H9 (cell line): Measurements from ENCODE around the gene PAEP. TPM values are rescaled to one million over a fixed set of nuclear protein-coding genes. Genes with fewer than 3 reads are reported as not detected.

Source experiments
- DNase-seq: peaks from one replicate; pipeline ENCODE4 v3.0.0-alpha.2; 2017
- H2AFZ ChIP-seq: one replicate; pipeline ENCODE4 v1.6.1; 2013; ENCODE audit warnings: mild to moderate bottlenecking, low read length, control low read depth, moderate library complexity
- H2AK5ac ChIP-seq: 2 replicates; pipeline ENCODE4 v1.6.1; 2013; ENCODE audit warnings: low read length, control low read depth, mixed read lengths; ENCODE audit not compliant: insufficient read length
- H2BK120ac ChIP-seq: one replicate; pipeline ENCODE4 v1.6.1; 2013; ENCODE audit warnings: low read depth, mild to moderate bottlenecking, low read length, control low read depth, inconsistent platforms; ENCODE audit not compliant: poor library complexity, severe bottlenecking
- H2BK12ac ChIP-seq: 2 replicates; pipeline ENCODE4 v1.6.1; 2013; ENCODE audit warnings: low read length, control low read depth, mixed read lengths, low read depth; ENCODE audit not compliant: insufficient read length
- H2BK15ac ChIP-seq: 2 replicates; pipeline ENCODE4 v1.6.1; 2013; ENCODE audit warnings: low read depth, low read length, control low read depth
- H2BK20ac ChIP-seq: one replicate; pipeline ENCODE4 v1.6.1; 2013; ENCODE audit warnings: low read depth, mild to moderate bottlenecking, low read length, control low read depth, inconsistent platforms; ENCODE audit not compliant: poor library complexity, severe bottlenecking
- H2BK5ac ChIP-seq: 2 replicates; pipeline ENCODE4 v1.6.1; 2013; ENCODE audit warnings: low read length, control low read depth, mixed read lengths; ENCODE audit not compliant: insufficient read length
- H3K14ac ChIP-seq: 2 replicates; pipeline ENCODE4 v1.6.1; 2013; ENCODE audit warnings: low read length, control low read depth; ENCODE audit not compliant: insufficient read depth
- H3K18ac ChIP-seq: 2 replicates; pipeline ENCODE4 v1.6.1; 2013; ENCODE audit warnings: low read depth, mild to moderate bottlenecking, mixed read lengths, low read length, control low read depth; ENCODE audit not compliant: insufficient read length
- H3K23ac ChIP-seq: 2 replicates; pipeline ENCODE4 v1.6.1; 2013; ENCODE audit warnings: low read length, control low read depth, mixed read lengths, low read depth; ENCODE audit not compliant: insufficient read length
- H3K23me2 ChIP-seq: 2 replicates; pipeline ENCODE4 v1.6.1; 2013; ENCODE audit warnings: low read depth, mild to moderate bottlenecking, mixed read lengths, low read length, control low read depth; ENCODE audit not compliant: insufficient read length, poor library complexity, severe bottlenecking
- H3K27ac ChIP-seq: 2 replicates; pipeline ENCODE4 v1.5.1; 2013; ENCODE audit warnings: low read length, control low read depth, mixed read lengths, low read depth; ENCODE audit not compliant: insufficient read length
- H3K27me3 ChIP-seq: 2 replicates; pipeline ENCODE4 v1.6.1; 2013; ENCODE audit warnings: low read length, control low read depth, inconsistent platforms; ENCODE audit not compliant: insufficient read depth
- H3K4ac ChIP-seq: 2 replicates; pipeline ENCODE4 v1.6.1; 2013; ENCODE audit warnings: low read depth, mild to moderate bottlenecking, control low read depth, inconsistent platforms, low read length, moderate library complexity
- H3K4me1 ChIP-seq: 2 replicates; pipeline ENCODE4 v1.6.1; 2013; ENCODE audit warnings: low read length, control low read depth, inconsistent platforms; ENCODE audit not compliant: insufficient read depth
- H3K4me2 ChIP-seq: 2 replicates; pipeline ENCODE4 v1.6.1; 2013; ENCODE audit warnings: low read length, control low read depth, mixed read lengths; ENCODE audit not compliant: insufficient read length, insufficient read depth
- H3K56ac ChIP-seq: 2 replicates; pipeline ENCODE4 v1.6.1; 2013; ENCODE audit warnings: low read depth, mild to moderate bottlenecking, mixed read lengths, low read length, control low read depth; ENCODE audit not compliant: insufficient read length
- H3K79me1 ChIP-seq: 2 replicates; pipeline ENCODE4 v1.6.1; 2013; ENCODE audit warnings: low read depth, mild to moderate bottlenecking, moderate library complexity, low read length, control low read depth, inconsistent platforms; ENCODE audit not compliant: insufficient read depth, poor library complexity, severe bottlenecking
- H3K79me2 ChIP-seq: 2 replicates; pipeline ENCODE4 v1.6.1; 2013; ENCODE audit warnings: low read length, control low read depth, inconsistent platforms; ENCODE audit not compliant: insufficient read depth
- H3K9ac ChIP-seq: 2 replicates; pipeline ENCODE4 v1.6.1; 2013; ENCODE audit warnings: low read length, control low read depth, mixed read lengths; ENCODE audit not compliant: insufficient read length; ENCODE audit errors: extremely low read depth
- H3K9me3 ChIP-seq: one replicate; pipeline ENCODE4 v1.6.1; 2013; ENCODE audit warnings: low read depth, low read length, inconsistent platforms; ENCODE audit not compliant: control insufficient read depth
- H3T11ph ChIP-seq: one replicate; pipeline ENCODE4 v1.6.1; 2013; ENCODE audit warnings: mild to moderate bottlenecking, low read length, control low read depth, inconsistent platforms
- H4K20me1 ChIP-seq: one replicate; pipeline ENCODE4 v1.6.1; 2013; ENCODE audit not compliant: control insufficient read depth, insufficient read length, insufficient read depth
- H4K5ac ChIP-seq: 2 replicates; pipeline ENCODE4 v1.6.1; 2013; ENCODE audit warnings: low read depth, mild to moderate bottlenecking, mixed read lengths, low read length, control low read depth; ENCODE audit not compliant: insufficient read length
- H4K8ac ChIP-seq: replicated peaks from 2 replicates; pipeline ENCODE4 v1.6.1; 2013; ENCODE audit warnings: low read length, control low read depth, mixed read lengths, low read depth; ENCODE audit not compliant: insufficient read length
- H4K91ac ChIP-seq: 2 replicates; pipeline ENCODE4 v1.6.1; 2013; ENCODE audit warnings: low read depth, mild to moderate bottlenecking, moderate library complexity, mixed read lengths, low read length, control low read depth; ENCODE audit not compliant: insufficient read length
- H3K27ac Mint-ChIP-seq, 3 experiments: 2 replicates in 2 of 3; 3 replicates in 1 of 3; pipeline ENCODE4 v1.8.0; 2020 to 2021; ENCODE audit warnings: mixed read lengths in 3 of 3, mild to moderate bottlenecking in 1 of 3, moderate library complexity in 1 of 3
- H3K27me3 Mint-ChIP-seq: 2 replicates; pipeline ENCODE4 v1.8.0; 2021; ENCODE audit warnings: low read depth, mild to moderate bottlenecking, moderate library complexity, mixed read lengths
- H3K36me3 Mint-ChIP-seq, 3 experiments: 2 replicates in 2 of 3; 3 replicates in 1 of 3; pipeline ENCODE4 v1.8.0; 2020 to 2021; ENCODE audit warnings: low read depth in 3 of 3, mixed read lengths in 3 of 3; ENCODE audit not compliant: insufficient read depth in 1 of 3
- H3K4me1 Mint-ChIP-seq, 2 experiments: 2 replicates each; pipeline ENCODE4 v1.8.0; 2020; ENCODE audit warnings: mixed read lengths in 2 of 2
- H3K4me3 Mint-ChIP-seq, 2 experiments: 2 replicates in 1 of 2; 3 replicates in 1 of 2; pipeline ENCODE4 v1.8.0; 2020 to 2021; ENCODE audit warnings: mild to moderate bottlenecking in 2 of 2, mixed read lengths in 2 of 2, moderate library complexity in 1 of 2
- H3K9me3 Mint-ChIP-seq, 2 experiments: 2 replicates in 1 of 2; 3 replicates in 1 of 2; pipeline ENCODE4 v1.8.0; 2020; ENCODE audit warnings: mild to moderate bottlenecking in 2 of 2, mixed read lengths in 2 of 2, moderate library complexity in 1 of 2
- WGBS: extraction: QIAGEN DNeasy Blood & Tissue Kit; methylation state at CpG from one replicate; pipeline ENCODE4 v1.1.7; 2013; ENCODE audit warnings: missing lambda C conversion rate, low lambda C conversion rate, mixed read lengths; ENCODE audit not compliant: insufficient read length; ENCODE audit errors: extremely low coverage; 5-methylcytosine and 5-hydroxymethylcytosine counted together
- total RNA-seq: library from RNA; stranded (reverse); gene quantifications from 2 replicates; pipeline ENCODE4 v1.2.1, GENCODE V29; 2021
- TF ChIP-seq, protein P1 (sequence below): fragments of 200-600 bp; sonication (generic); conservative IDR thresholded peaks from 3 replicates; pipeline ENCODE4 v1.8.0; 2021; ENCODE audit warnings: antibody characterized with exemption, mild to moderate bottlenecking

Gene PAEP
- total RNA-seq, 1 experiment from 2014 or later, result not detected

- H3K27ac ChIP-seq, result no peak overlapping the region
- H2BK120ac ChIP-seq, result no peak overlapping the region
- H4K8ac ChIP-seq, result no peak overlapping the region
- peaks cover 0 to 2% of the 10 kb centered on the region in 2 experiments; a peak in 4 of 5 replicates for H3K9me3 Mint-ChIP-seq
- H4K91ac ChIP-seq, result no peak overlapping the region
- TF ChIP-seq, protein P1, sequence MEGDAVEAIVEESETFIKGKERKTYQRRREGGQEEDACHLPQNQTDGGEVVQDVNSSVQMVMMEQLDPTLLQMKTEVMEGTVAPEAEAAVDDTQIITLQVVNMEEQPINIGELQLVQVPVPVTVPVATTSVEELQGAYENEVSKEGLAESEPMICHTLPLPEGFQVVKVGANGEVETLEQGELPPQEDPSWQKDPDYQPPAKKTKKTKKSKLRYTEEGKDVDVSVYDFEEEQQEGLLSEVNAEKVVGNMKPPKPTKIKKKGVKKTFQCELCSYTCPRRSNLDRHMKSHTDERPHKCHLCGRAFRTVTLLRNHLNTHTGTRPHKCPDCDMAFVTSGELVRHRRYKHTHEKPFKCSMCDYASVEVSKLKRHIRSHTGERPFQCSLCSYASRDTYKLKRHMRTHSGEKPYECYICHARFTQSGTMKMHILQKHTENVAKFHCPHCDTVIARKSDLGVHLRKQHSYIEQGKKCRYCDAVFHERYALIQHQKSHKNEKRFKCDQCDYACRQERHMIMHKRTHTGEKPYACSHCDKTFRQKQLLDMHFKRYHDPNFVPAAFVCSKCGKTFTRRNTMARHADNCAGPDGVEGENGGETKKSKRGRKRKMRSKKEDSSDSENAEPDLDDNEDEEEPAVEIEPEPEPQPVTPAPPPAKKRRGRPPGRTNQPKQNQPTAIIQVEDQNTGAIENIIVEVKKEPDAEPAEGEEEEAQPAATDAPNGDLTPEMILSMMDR, result peak; percentile 86
- H3K4me1 ChIP-seq, result no peaks in the 10 kb centered on the region
- H3K4me2 ChIP-seq, result no peak overlapping the region
- no peak overlapping the region for H2AK5ac ChIP-seq
- H3K56ac ChIP-seq, result no peak overlapping the region
- H2AFZ ChIP-seq, result no peak overlapping the region
- H3K4ac ChIP-seq, result no peak overlapping the region
- H3K79me1 ChIP-seq, result no peaks in the 10 kb centered on the region
- H3K18ac ChIP-seq, result no peak overlapping the region
- H3T11ph ChIP-seq, result no peak overlapping the region
- H3K27me3 ChIP-seq, result no peaks in the 10 kb centered on the region
- no peak overlapping the region for H2BK15ac ChIP-seq
- H3K9ac ChIP-seq, result no peak overlapping the region
- H3K23ac ChIP-seq, result no peak overlapping the region
- peaks cover 2% of the 10 kb centered on the region for H3K27me3 Mint-ChIP-seq
- no peaks in the 10 kb centered on the region for H3K23me2 ChIP-seq
- no peak overlapping the region for H3K14ac ChIP-seq
- no peaks in the 10 kb centered on the region for H3K79me2 ChIP-seq
- H4K20me1 ChIP-seq, result no peaks in the 10 kb centered on the region
- no peak overlapping the region for H4K5ac ChIP-seq
- H3K4me1 Mint-ChIP-seq, result peaks cover 1 to 10% of the 10 kb centered on the region in 2 experiments; a peak in 3 of 4 replicates
- H3K9me3 ChIP-seq, result no peaks in the 10 kb centered on the region
- no peak overlapping the region for H3K4me3 Mint-ChIP-seq
- H3K36me3 Mint-ChIP-seq, result peaks cover 0 to 4% (median 0%) of the 10 kb centered on the region in 3 experiments; a peak in 1 of 7 replicates
- H3K27ac Mint-ChIP-seq, result no peak overlapping the region
- H2BK5ac ChIP-seq, result no peak overlapping the region
- DNase-seq, result peak; percentile 44
- H2BK20ac ChIP-seq, result no peak overlapping the region
- WGBS, result no CpG with 5 or more reads among the region's 24 CpGs
- no peak overlapping the region for H2BK12ac ChIP-seq
Measured at GRCh38 chr9:135602789-135603481, 41.4 kb downstream of the PAEP start.
